Natural killer cell (primary cell): ENCODE measurements around the gene PPP3R2. TPM values are rescaled to one million over a fixed set of nuclear protein-coding genes. Genes with fewer than 3 reads are reported as not detected.

ENCODE experiments used
- ATAC-seq, 3 donors: fragments of 150-1000 bp in 2 of 3; fragments of 200-7000 bp in 1 of 3; cut with Tn5 transposase; 1 replicate in 1 of 3; 2 replicates in 2 of 3; pipeline ENCODE4 v1.10.0; 2021; ENCODE audit warnings: mild to moderate bottlenecking in 2 of 3, moderate library complexity in 2 of 3
- DNase-seq, 2 donors: peaks; one replicate each; pipeline versions ENCODE4 v3.0.0 to v3.0.0-alpha.2; 2013 to 2021; ENCODE audit warnings: mixed read lengths in 1 of 2
- H3K27ac ChIP-seq: one replicate; pipeline ENCODE4 v1.5.1; 2013; ENCODE audit warnings: mild to moderate bottlenecking, low read length
- H3K27me3 ChIP-seq: one replicate; pipeline ENCODE4 v1.6.1; 2013; ENCODE audit warnings: low read length; ENCODE audit not compliant: control insufficient read depth, insufficient read depth
- H3K36me3 ChIP-seq: one replicate; pipeline ENCODE4 v1.6.1; 2013; ENCODE audit warnings: low read length; ENCODE audit not compliant: control insufficient read depth, insufficient read depth
- H3K4me1 ChIP-seq: one replicate; pipeline ENCODE4 v1.6.1; 2013; ENCODE audit warnings: low read length; ENCODE audit not compliant: control insufficient read depth, insufficient read depth
- H3K4me3 ChIP-seq: one replicate; pipeline ENCODE4 v1.5.1; 2013; ENCODE audit warnings: low read length
- H3K9me3 ChIP-seq: one replicate; pipeline ENCODE4 v1.6.1; 2013; ENCODE audit warnings: low read length; ENCODE audit not compliant: control insufficient read depth, insufficient read depth
- H3K27ac Mint-ChIP-seq, 2 donors: one replicate each; pipeline ENCODE4 v1.8.0; 2022; ENCODE audit warnings: mild to moderate bottlenecking in 2 of 2, mixed read lengths in 2 of 2, moderate library complexity in 1 of 2
- H3K27me3 Mint-ChIP-seq, 2 donors: one replicate each; pipeline ENCODE4 v1.8.0; 2022; ENCODE audit warnings: low read depth in 2 of 2, mixed read lengths in 2 of 2
- H3K36me3 Mint-ChIP-seq: one replicate; pipeline ENCODE4 v1.8.0; 2022; ENCODE audit warnings: mixed read lengths
- H3K4me1 Mint-ChIP-seq, 2 donors: one replicate each; pipeline ENCODE4 v1.8.0; 2022; ENCODE audit warnings: mixed read lengths in 2 of 2
- H3K4me3 Mint-ChIP-seq: one replicate; pipeline ENCODE4 v1.8.0; 2022; ENCODE audit warnings: mild to moderate bottlenecking, moderate library complexity, mixed read lengths
- H3K9me3 Mint-ChIP-seq, 2 donors: one replicate each; pipeline ENCODE4 v1.8.0; 2022; ENCODE audit warnings: mixed read lengths in 2 of 2
- WGBS: methylation state at CpG from one replicate; pipeline ENCODE4 v1.1.7; 2013; ENCODE audit warnings: missing lambda C conversion rate; ENCODE audit not compliant: insufficient coverage; 5-methylcytosine and 5-hydroxymethylcytosine counted together
- intact Hi-C: fragments of 100-400 bp; cut with micrococcal nuclease; formaldehyde crosslinking; loops from one replicate; pipeline ENCODE4 v1.14.2; 2022
- total RNA-seq, 4 donors: library from RNA; stranded (reverse); fragments of 120-200 nt in 1 of 4; gene quantifications; one replicate each; pipeline versions ENCODE4 v1.2.3 to v1.2.4, GENCODE V29; 2013 to 2022
- TF ChIP-seq, protein P1 (sequence below): fragments of 200-600 bp; IDR thresholded peaks from one replicate; pipeline ENCODE4 v1.8.0; 2022; ENCODE audit warnings: antibody characterized with exemption

PPP3R2 gene
- total RNA-seq, 3 donors from 2014 or later (not counting 1 experiment from before 2014, with no cell fraction given), result not detected

DNA sequence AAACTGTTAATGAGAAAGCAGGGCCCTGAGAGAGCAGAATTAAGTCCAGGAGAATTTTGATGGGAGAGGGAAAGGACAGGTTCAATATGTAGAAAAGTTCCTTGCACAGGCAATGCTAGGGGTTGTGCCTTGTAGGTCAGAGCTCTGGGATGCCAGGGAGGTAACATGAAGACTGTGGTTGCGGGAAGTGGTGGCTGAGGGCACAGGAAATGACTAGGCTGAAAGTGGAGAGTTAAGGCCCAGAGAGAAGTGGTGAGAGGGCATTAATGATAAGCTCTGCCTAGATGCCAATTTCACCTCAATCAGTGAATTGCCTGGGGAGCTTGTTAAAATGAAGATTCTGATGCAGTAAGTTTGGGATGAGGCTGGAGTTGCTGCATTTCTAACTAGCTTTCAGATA is 31.5 kb upstream of the PPP3R2 start:
- no peak overlapping the region for H3K4me3 ChIP-seq
- Mint-ChIP-seq H3K4me1 (peaks cover 0 to 6% of the 10 kb centered on the region in 2 donors), H3K36me3 (no peaks in the 10 kb centered on the region), H3K27ac (no peak overlapping the region), H3K9me3 (peaks cover 3% of the 10 kb centered on the region in 2 donors), H3K4me3 (no peak overlapping the region), H3K27me3 (no peaks in the 10 kb centered on the region)
- H3K27ac ChIP-seq, result no peak overlapping the region
- H3K4me1 ChIP-seq, result no peaks in the 10 kb centered on the region
- H3K36me3 ChIP-seq, result no peaks in the 10 kb centered on the region
- no peaks in the 10 kb centered on the region for H3K9me3 ChIP-seq
- no peak for ATAC-seq
- no peak for DNase-seq
- no peaks in the 10 kb centered on the region for H3K27me3 ChIP-seq
- TF ChIP-seq, protein P1, sequence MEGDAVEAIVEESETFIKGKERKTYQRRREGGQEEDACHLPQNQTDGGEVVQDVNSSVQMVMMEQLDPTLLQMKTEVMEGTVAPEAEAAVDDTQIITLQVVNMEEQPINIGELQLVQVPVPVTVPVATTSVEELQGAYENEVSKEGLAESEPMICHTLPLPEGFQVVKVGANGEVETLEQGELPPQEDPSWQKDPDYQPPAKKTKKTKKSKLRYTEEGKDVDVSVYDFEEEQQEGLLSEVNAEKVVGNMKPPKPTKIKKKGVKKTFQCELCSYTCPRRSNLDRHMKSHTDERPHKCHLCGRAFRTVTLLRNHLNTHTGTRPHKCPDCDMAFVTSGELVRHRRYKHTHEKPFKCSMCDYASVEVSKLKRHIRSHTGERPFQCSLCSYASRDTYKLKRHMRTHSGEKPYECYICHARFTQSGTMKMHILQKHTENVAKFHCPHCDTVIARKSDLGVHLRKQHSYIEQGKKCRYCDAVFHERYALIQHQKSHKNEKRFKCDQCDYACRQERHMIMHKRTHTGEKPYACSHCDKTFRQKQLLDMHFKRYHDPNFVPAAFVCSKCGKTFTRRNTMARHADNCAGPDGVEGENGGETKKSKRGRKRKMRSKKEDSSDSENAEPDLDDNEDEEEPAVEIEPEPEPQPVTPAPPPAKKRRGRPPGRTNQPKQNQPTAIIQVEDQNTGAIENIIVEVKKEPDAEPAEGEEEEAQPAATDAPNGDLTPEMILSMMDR, result no peak
- WGBS, result 20% methylated on average over 1 of the region's 1 CpG
- intact Hi-C loops, result no loop called here

DNA sequence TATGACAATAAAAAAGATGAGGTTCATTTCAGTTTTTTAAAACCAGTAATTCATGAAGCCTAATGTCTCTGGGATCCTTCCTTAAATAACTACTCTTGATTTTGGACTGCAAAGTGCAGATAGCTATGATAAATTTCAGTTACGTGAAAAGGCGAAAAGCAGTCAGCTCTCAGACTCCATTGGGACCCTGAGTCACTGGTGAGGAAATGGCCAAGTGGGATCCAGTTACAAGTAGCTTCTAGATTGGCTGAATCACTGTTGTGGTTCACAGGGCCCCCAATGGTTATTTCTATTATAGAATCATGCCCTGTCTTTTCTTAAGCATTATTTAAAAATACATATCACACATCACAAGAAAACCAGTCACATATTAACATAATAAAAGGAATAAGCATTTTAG is 31.1 kb upstream of the PPP3R2 start:
- Histone ChIP-seq H3K9me3 (no peaks in the 10 kb centered on the region), H3K36me3 (no peaks in the 10 kb centered on the region), H3K4me1 (no peaks in the 10 kb centered on the region), H3K27me3 (no peaks in the 10 kb centered on the region), H3K27ac (no peak overlapping the region), H3K4me3 (no peak overlapping the region)
- Mint-ChIP-seq H3K9me3 (peaks cover 3% of the 10 kb centered on the region in 2 donors), H3K4me1 (peaks cover 0 to 6% of the 10 kb centered on the region in 2 donors), H3K27me3 (no peaks in the 10 kb centered on the region), H3K4me3 (no peak overlapping the region), H3K27ac (no peak overlapping the region), H3K36me3 (no peaks in the 10 kb centered on the region)
- DNase-seq (no peak), ATAC-seq (no peak)
- 72% methylated on average over 2 of the region's 2 CpGs for WGBS
- intact Hi-C loops, result no loop called here
- TF ChIP-seq, protein P1, result no peak

DNA sequence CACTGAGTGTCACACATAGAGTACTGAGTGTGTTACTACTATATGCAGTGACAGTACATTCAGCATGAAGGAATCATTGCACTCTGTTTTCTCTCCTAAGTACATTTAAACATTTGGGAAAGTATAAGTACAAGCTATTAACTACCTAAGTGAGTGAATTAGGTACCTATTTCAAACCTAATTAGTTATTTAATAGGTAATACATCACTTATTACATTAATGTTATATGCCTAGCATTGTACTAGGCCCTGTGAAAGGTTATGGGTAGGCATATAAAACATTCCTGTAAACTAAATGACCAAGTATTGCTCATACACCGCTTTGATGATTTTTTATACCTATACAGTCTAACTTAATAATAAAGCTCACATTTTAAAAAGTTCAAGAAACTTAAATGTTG is 25.7 kb upstream of the PPP3R2 start:
- TF ChIP-seq, protein P1, result no peak
- Histone ChIP-seq H3K9me3 (no peaks in the 10 kb centered on the region), H3K27ac (no peak overlapping the region), H3K4me3 (no peak overlapping the region), H3K36me3 (no peaks in the 10 kb centered on the region), H3K27me3 (no peaks in the 10 kb centered on the region), H3K4me1 (no peaks in the 10 kb centered on the region)
- Mint-ChIP-seq H3K4me3 (no peak overlapping the region), H3K36me3 (no peaks in the 10 kb centered on the region), H3K27ac (no peak overlapping the region), H3K4me1 (no peaks in the 10 kb centered on the region), H3K27me3 (no peaks in the 10 kb centered on the region), H3K9me3 (no peaks in the 10 kb centered on the region)
- no peak for ATAC-seq
- no CpG with 5 or more reads among the region's 1 CpG for WGBS
- intact Hi-C loops, result no loop called here
- no peak for DNase-seq

DNA sequence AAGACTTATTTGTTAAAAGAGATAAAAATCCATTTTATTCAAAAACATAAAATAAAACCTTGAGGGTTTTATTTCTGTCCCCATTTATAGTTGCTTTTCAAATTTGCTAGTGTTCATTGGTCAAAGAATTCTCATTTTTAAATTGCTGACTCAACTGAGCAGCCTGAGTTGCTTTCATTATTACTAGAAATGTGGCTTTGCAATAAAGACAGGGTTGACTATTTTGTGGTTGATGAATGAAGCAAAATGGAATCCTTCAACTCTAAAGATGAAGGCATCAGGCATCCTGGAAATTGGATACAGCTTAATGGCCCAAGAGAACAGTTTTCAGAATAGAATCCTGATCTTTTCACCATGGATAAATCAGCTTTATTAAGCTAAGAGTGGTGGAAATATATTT is 23.9 kb upstream of the PPP3R2 start:
- no peak overlapping the region for H3K4me3 Mint-ChIP-seq
- Histone ChIP-seq H3K9me3 (no peaks in the 10 kb centered on the region), H3K4me1 (no peaks in the 10 kb centered on the region), H3K4me3 (no peak overlapping the region), H3K27ac (no peak overlapping the region), H3K36me3 (no peaks in the 10 kb centered on the region), H3K27me3 (no peaks in the 10 kb centered on the region)
- H3K9me3 Mint-ChIP-seq, result no peaks in the 10 kb centered on the region
- DNase-seq (no peak), ATAC-seq (no peak)
- H3K27me3 Mint-ChIP-seq, result no peaks in the 10 kb centered on the region
- H3K27ac Mint-ChIP-seq, result no peak overlapping the region
- intact Hi-C loops, result no loop called here
- no peaks in the 10 kb centered on the region for H3K36me3 Mint-ChIP-seq
- TF ChIP-seq, protein P1, result no peak
- no peaks in the 10 kb centered on the region for H3K4me1 Mint-ChIP-seq
